Activated naive CD4-positive, alpha-beta T cell treated with anti-CD3 and anti-CD28 coated beads, Interleukin-2, amount 50 U/mL, for 72 hours (primary cell): ENCODE data around the gene NMU. TPM values are rescaled to one million over a fixed set of nuclear protein-coding genes. Genes with fewer than 3 reads are reported as not detected.
"Not testable (repeated sequence)": the region's sequence is repeated elsewhere in the genome, so short reads cannot be mapped to it uniquely, and the experiment has no call there.

Experiments used
- ATAC-seq, 2 donors: fragments of 150-1000 bp; cut with Tn5 transposase; 2 replicates each; pipeline ENCODE4 v1.10.0; 2021; ENCODE audit warnings: mild to moderate bottlenecking in 2 of 2, moderate library complexity in 2 of 2
- DNase-seq, 2 donors: peaks; one replicate each; pipeline ENCODE4 v3.0.0; 2021 to 2022; ENCODE audit warnings: low spot score in 2 of 2
- H3K27ac Mint-ChIP-seq, 2 donors: one replicate each; pipeline ENCODE4 v1.8.0; 2022; ENCODE audit warnings: mild to moderate bottlenecking in 2 of 2, mixed read lengths in 2 of 2
- H3K36me3 Mint-ChIP-seq, 2 donors: one replicate each; pipeline ENCODE4 v1.8.0; 2022; ENCODE audit warnings: mixed read lengths in 2 of 2
- H3K9me3 Mint-ChIP-seq, 2 donors: one replicate each; pipeline ENCODE4 v1.8.0; 2022; ENCODE audit warnings: mixed read lengths in 2 of 2
- total RNA-seq, 2 donors: library from RNA; stranded (reverse); gene quantifications; one replicate each; pipeline ENCODE4 v1.2.3, GENCODE V29; 2022

Gene NMU
- total RNA-seq, 2 donors from 2014 or later, result 0.35 TPM; not detected in 1

- H3K36me3 Mint-ChIP-seq, result no peaks in the 10 kb centered on the region
Observed at GRCh38 chr4:55600640-55601039, 35.5 kb downstream of the NMU start.

GRCh38 chr4:55598641-55599040, 37.5 kb downstream of the NMU start:
- no peak overlapping the region for H3K27ac Mint-ChIP-seq

More at GRCh38 chr4:55600640-55601039, 35.5 kb downstream of the NMU start:
- DNase-seq (no peak), ATAC-seq (no peak)
- H3K27ac Mint-ChIP-seq, result no peak overlapping the region
- H3K9me3 Mint-ChIP-seq, result no peaks in the 10 kb centered on the region

GRCh38 chr4:55592014-55592413, 44.1 kb downstream of the NMU start, which contains the start of gene PDCL2:
TSS of gene PDCL2 (minus strand) at chr4:55592245. CDS start at chr4:55592109, 136 bp downstream.
- DNase-seq, result no peak
- Mint-ChIP-seq H3K36me3 (peaks cover 0 to 7% of the 10 kb centered on the region in 2 donors), H3K9me3 (peaks cover 5 to 6% of the 10 kb centered on the region in 2 donors), H3K27ac (no peak within 1 kb of the TSS)
- no peak for ATAC-seq

More at GRCh38 chr4:55598641-55599040, 37.5 kb downstream of the NMU start:
- DNase-seq, result no peak
- ATAC-seq, result no peak
- Mint-ChIP-seq H3K36me3 (no peaks in the 10 kb centered on the region), H3K9me3 (no peaks in the 10 kb centered on the region)

- H3K9me3 Mint-ChIP-seq, result peaks cover 6 to 11% of the 10 kb centered on the region in 2 donors
- no peak overlapping the region for H3K27ac Mint-ChIP-seq
- DNase-seq, result no peak
Observed at GRCh38 chr4:55588160-55588559, 47.9 kb downstream of the NMU start.

GRCh38 chr4:55582773-55583172, 53.3 kb downstream of the NMU start:
- peaks cover 6 to 11% of the 10 kb centered on the region in 2 donors for H3K36me3 Mint-ChIP-seq
- not testable (repeated sequence) for H3K9me3 Mint-ChIP-seq, ATAC-seq, DNase-seq, H3K27ac Mint-ChIP-seq

More at GRCh38 chr4:55588160-55588559, 47.9 kb downstream of the NMU start:
- ATAC-seq, result no peak
- peaks cover 7 to 13% of the 10 kb centered on the region in 2 donors for H3K36me3 Mint-ChIP-seq

GRCh38 chr4:55578341-55579010, 57.6 kb downstream of the NMU start:
- DNase-seq, result no peak
- Mint-ChIP-seq H3K9me3 (peaks cover 11 to 19% of the 10 kb centered on the region in 2 donors), H3K36me3 (peaks cover 13 to 17% of the 10 kb centered on the region in 2 donors), H3K27ac (no peak overlapping the region)
- ATAC-seq, result no peak

GRCh38 chr4:55575513-55575912, 60.6 kb downstream of the NMU start:
- H3K9me3 Mint-ChIP-seq, result peaks cover 11 to 14% of the 10 kb centered on the region in 2 donors
- ATAC-seq (no peak), DNase-seq (no peak)
- no peak overlapping the region for H3K27ac Mint-ChIP-seq
- peaks cover 10% of the 10 kb centered on the region in 2 donors for H3K36me3 Mint-ChIP-seq

- no peak overlapping the region for H3K27ac Mint-ChIP-seq
- H3K36me3 Mint-ChIP-seq, result peaks cover 10% of the 10 kb centered on the region in 2 donors
- H3K9me3 Mint-ChIP-seq, result peaks cover 11 to 14% of the 10 kb centered on the region in 2 donors
- ATAC-seq (peak; percentile 97), DNase-seq (no peak)
Observed at GRCh38 chr4:55574252-55574651, 61.8 kb downstream of the NMU start.

GRCh38 chr4:55571806-55572205, 64.3 kb downstream of the NMU start:
- Mint-ChIP-seq H3K36me3 (peaks cover 10% of the 10 kb centered on the region in 2 donors), H3K9me3 (peaks cover 11 to 14% of the 10 kb centered on the region in 2 donors), H3K27ac (no peak overlapping the region)
- ATAC-seq (no peak), DNase-seq (no peak)

GRCh38 chr4:55568905-55569504, 67.1 kb downstream of the NMU start:
- DNase-seq (no peak), ATAC-seq (no peak)
- peaks cover 0 to under 1% of the 10 kb centered on the region in 2 donors for H3K9me3 Mint-ChIP-seq
- H3K27ac Mint-ChIP-seq, result no peak overlapping the region
- H3K36me3 Mint-ChIP-seq, result no peaks in the 10 kb centered on the region

GRCh38 chr4:55561889-55562288, 74.2 kb downstream of the NMU start:
- ATAC-seq, result peak; percentile 73 to 90
- no peak overlapping the region for H3K27ac Mint-ChIP-seq
- no peak for DNase-seq
- peaks cover 0 to 6% of the 10 kb centered on the region in 2 donors for H3K36me3 Mint-ChIP-seq
- peaks cover 0 to 6% of the 10 kb centered on the region in 2 donors for H3K9me3 Mint-ChIP-seq

- H3K9me3 Mint-ChIP-seq, result peaks cover 0 to 6% of the 10 kb centered on the region in 2 donors
Observed at GRCh38 chr4:55560096-55560495, 76.0 kb downstream of the NMU start.

GRCh38 chr4:55554453-55555030, 81.6 kb downstream of the NMU start:
- peaks cover 0 to 6% of the 10 kb centered on the region in 2 donors for H3K9me3 Mint-ChIP-seq
- H3K27ac Mint-ChIP-seq, result no peak overlapping the region
- ATAC-seq (no peak), DNase-seq (no peak)
- H3K36me3 Mint-ChIP-seq, result peaks cover 0 to 6% of the 10 kb centered on the region in 2 donors

More at GRCh38 chr4:55560096-55560495, 76.0 kb downstream of the NMU start:
- Mint-ChIP-seq H3K36me3 (peaks cover 0 to 6% of the 10 kb centered on the region in 2 donors), H3K27ac (no peak overlapping the region)
- ATAC-seq (no peak), DNase-seq (no peak)

GRCh38 chr4:55553441-55554201, 82.5 kb downstream of the NMU start:
- peaks cover 0 to 14% of the 10 kb centered on the region in 2 donors for H3K36me3 Mint-ChIP-seq
- DNase-seq (no peak), ATAC-seq (peak in 1 of 2 donors; percentile 42)
- H3K27ac Mint-ChIP-seq, result no peak overlapping the region
- peaks cover 0 to 6% of the 10 kb centered on the region in 2 donors for H3K9me3 Mint-ChIP-seq

- ATAC-seq, DNase-seq, H3K36me3 Mint-ChIP-seq, H3K9me3 Mint-ChIP-seq, H3K27ac Mint-ChIP-seq: not testable (repeated sequence)
Observed at GRCh38 chr4:55551964-55552363, 84.1 kb downstream of the NMU start.

GRCh38 chr4:55549888-55550287, 86.2 kb downstream of the NMU start:
- no peaks in the 10 kb centered on the region for H3K9me3 Mint-ChIP-seq
- H3K27ac Mint-ChIP-seq, result peak overlapping the region; percentile 57 to 84
- DNase-seq, result no peak

More at GRCh38 chr4:55549888-55550287, 86.2 kb downstream of the NMU start:
- peaks cover 0 to 8% of the 10 kb centered on the region in 2 donors for H3K36me3 Mint-ChIP-seq
- ATAC-seq, result peak; percentile 44 to 83
